ENCODE results near the gene LRRC8A.
A peak's percentile ranks its signal among the peaks of the same experiment; 100 is the strongest.

LRRC8A gene

DNA sequence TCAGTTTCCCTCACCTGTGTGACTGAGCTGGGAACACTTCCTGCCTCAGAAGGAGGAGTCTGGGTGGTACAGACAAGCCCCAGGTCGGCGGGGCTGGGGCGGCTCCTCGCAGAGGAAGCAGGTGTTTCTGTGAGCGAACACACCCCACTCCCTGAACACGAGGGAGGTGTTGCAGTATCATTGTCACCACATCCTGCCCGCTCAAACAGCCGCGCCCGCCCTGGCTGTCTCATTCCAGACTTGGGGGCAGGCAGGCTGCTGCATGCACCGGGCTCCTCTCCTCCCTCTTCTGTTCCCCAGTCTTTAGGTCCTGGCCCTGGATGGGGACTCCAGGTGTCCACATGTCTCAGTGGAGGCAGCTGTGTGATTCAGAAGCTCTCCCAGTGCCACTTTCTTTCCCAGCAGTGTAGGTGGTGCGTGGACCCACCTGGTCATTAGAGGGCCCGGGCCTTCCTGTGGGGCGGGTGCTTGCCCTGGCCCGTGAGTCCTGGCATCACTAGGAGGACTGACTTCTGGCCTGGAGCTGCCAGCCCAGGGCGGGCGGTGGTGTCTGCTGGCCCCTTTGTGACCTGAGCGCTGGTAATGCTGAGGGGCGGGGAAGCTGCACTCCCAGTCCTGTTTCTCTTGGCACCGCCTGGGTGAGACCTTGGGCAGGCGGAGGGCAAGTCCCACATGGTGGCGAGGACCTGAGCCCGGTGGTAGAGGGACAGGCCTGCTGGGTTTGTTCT, 20.6 kb downstream of the LRRC8A start:
- DNase-seq: no peak

DNA sequence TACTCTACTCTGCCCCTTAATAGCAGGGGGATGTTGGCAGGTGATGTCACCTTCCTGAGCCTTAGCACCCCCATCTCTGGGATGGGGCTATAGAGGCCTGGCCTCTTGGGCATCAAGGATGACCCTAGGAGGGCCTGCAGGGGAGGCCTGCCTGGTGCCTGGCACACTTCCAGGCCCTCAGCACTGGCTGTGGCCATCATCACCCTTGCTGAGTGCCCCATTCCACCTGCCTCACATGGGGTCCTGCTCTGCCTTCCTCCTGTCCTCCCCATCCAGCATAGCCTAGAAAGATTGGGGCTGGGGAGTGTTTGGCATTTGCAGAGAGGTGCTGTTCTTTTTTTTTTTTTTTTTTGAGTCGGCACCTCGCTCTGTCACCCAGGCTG, 21.1 kb downstream of the LRRC8A start:
- no peak for DNase-seq

- peak; percentile 52 for DNase-seq
Observed at GRCh38 chr9:128903871-128904620, 22.1 kb downstream of the LRRC8A start.

- DNase-seq: no peak
Observed at GRCh38 chr9:128905964-128906363, 24.0 kb downstream of the LRRC8A start.

GRCh38 chr9:128906741-128907140, 24.8 kb downstream of the LRRC8A start:
- no peak for DNase-seq

- DNase-seq: no peak
Observed at GRCh38 chr9:128908372-128908771, 26.4 kb downstream of the LRRC8A start.

DNA sequence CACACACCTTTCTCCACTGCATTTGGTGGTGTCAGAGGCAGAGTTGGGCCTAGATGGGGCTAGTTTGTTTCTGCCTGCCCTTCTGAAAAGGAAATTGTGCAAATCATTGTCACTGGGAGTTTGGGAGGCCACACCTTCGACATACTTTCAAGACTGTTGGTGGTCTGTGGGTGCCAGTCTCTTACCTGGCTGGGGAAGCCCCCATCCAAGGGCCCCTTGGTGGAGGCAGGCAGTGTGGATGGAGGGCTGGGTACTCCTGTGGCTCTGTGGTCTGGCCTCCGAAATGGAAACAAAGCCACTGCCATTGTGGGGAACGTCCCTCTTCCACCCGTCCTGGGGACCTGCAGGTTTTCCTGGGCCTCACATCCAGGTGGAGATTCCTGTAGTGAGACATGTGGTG, 27.9 kb downstream of the LRRC8A start:
- no peak for DNase-seq

GRCh38 chr9:128910906-128911305, 29.0 kb downstream of the LRRC8A start:
- no peak for DNase-seq

- peak; percentile 71 for DNase-seq
Observed at GRCh38 chr9:128911529-128912035, 29.6 kb downstream of the LRRC8A start.

- DNase-seq: peak; percentile 88
Observed at GRCh38 chr9:128912270-128912853, 30.4 kb downstream of the LRRC8A start.

DNA sequence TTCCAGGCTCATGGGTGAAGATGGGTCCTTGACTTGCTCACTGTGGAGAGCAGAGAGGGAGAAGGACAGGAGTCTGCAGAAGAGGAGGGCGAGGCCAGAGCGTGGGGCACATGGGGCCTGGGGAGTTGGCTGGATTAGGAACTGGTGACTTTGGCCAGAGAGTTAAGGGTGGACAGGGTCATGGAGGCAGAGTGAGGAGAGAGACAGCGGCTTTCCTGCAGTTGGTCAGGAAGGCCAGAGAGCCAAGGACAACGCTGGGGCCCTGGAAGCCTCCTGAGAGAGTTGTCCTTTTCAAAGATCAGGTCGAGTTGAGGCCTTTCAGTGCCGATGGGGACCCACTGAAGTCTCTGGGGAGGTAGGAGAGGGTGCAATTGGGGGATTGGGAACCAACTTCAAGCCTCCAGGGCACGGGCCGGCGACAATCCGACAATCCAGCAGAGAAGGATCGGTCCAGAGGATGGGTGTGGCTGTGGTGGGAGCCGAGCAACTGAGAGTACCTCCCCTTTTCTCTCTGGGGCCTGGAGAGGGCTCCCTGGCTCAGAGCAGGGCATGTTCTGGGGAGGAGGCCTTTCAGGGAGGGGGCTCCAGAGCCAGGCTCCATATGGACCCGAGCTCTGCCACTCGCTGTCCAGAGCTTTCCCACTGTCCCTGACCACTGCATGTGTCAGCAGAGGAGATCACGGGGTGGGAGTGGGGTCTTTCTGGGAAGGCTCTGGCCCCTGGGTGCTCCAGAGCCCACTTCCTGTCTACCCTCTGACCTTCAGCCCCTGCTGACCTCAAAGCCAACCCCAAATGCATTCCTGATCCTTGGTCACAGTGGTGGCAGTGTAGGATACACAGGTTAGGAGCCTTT, 31.3 kb downstream of the LRRC8A start:
- DNase-seq: no peak

DNA sequence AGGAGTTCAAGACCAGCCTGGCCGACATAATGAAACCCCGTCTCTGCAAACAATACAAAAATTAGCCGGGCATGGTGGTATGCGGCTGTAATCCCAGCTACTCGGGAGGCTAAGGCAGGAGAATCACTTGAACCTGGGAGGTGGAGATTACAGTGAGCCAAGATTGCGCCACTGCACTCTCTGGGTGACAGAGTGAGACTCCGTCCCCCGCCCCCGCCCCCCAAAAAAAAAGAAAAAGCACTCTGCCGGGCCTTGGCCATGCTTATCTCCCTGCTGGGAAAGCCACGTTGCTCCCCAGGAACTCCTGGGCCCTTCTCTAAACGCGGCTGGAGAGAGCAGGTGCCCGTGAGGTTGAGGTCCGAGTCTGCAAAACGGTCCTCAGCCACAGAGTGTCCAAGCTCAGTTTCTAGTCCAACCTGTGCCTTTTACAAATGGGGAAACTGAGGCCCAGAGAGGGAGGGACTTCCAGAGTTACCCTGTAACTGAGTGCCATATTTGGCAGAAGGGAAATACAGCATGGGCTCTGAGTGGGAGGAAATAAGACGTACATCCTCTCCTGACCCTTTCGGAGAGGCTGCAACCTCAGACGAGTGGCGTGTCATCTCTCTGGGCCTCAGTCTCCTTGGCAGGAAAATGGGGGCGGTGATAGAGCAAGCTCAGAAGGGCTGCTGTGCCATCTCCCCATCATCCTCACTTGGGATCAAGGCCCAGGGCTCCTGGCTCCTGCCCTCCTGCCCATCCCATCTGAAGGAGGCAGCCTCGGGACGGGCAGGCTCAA, 32.3 kb downstream of the LRRC8A start:
- DNase-seq: no peak

GRCh38 chr9:128916204-128916603, 34.3 kb downstream of the LRRC8A start:
- no peak for DNase-seq

- DNase-seq: no peak
Observed at GRCh38 chr9:128916745-128917144, 34.8 kb downstream of the LRRC8A start.

GRCh38 chr9:128917151-128917849, 35.4 kb downstream of the LRRC8A start:
- peak; percentile 39 for DNase-seq

DNA sequence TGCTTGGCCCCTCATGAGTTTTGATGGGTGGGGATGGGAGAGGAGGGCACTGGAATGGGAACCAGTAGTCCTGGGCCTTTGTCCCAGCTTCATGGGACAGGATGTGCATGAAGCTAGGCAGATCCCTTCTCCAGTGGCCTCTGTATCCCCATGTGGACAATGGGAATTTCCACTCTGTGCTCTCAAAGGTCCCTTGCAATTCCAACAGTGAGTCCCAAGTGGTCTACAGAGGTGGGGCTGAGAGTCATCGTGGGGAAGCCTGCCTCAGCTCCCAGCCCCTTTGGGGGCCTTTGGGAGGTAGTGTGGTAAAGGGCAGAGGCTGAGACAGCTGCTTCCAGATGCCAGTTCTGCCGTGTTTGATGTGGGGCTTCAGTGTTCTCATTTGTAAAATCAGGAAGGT, 37.0 kb downstream of the LRRC8A start:
- no peak for DNase-seq

GRCh38 chr9:128919402-128920089, 37.6 kb downstream of the LRRC8A start:
- DNase-seq: no peak

DNA sequence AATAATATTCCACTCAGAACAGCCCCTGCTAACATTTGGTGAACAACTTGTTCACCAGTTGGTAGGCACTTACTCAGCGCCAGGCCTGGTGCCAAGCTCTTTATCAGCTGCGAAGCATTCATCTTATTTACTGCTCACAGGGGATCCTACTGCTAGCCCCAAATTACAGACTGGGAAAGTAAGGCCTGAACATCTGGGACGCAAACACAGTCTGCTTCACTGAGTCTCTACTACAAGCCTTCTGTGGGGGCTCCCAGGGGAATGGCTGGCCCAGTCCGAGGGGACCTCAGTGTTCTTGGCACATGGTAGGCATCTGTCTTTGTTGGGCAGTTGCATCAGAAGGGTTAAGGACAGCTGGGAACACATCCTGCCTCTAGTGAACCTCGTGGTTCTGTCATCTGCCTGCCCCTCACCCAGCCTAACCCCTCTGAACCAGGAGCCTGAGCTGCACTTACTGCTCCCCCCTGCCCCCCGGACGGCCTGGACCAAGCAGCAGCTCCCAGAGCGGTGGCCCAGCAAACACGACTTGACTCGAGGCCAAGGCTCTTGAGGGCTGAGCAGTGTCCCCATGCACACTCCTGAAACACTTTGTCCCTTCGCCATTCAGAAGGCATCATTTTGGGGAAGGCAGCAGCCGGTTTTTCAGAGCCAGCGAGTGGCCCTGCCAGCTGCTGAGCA, 38.6 kb downstream of the LRRC8A start, which contains the start of gene PHYHD1:
Gene PHYHD1, plus strand, starts transcription at position 602 of the 678 bp plus-strand sequence. CDS start 1,342 bp downstream, outside the sequence.
- peak; percentile 90 for DNase-seq

GRCh38 chr9:128921881-128922763, 40.2 kb downstream of the LRRC8A start:
- peak; percentile 59 for DNase-seq
